SK-N-SH (cell line): ENCODE measurements around the gene SLC7A8.

Experiments used
- CHD2 ChIP-seq: fragments of 150-350 bp; IDR thresholded peaks from 2 replicates; pipeline ENCODE4 v1.6.1; 2018; ENCODE audit warnings: low read length; ENCODE audit not compliant: partially characterized antibody
- EP300 ChIP-seq, 2 experiments: IDR thresholded peaks; 2 replicates each; pipeline versions ENCODE4 v1.4.0 to v1.6.1; 2012; ENCODE audit warnings: borderline replicate concordance in 1 of 2, low read depth in 1 of 2, low read length in 1 of 2
- GABPA ChIP-seq: IDR thresholded peaks from 2 replicates; pipeline ENCODE4 v1.4.0; 2012; ENCODE audit warnings: low read depth, mild to moderate bottlenecking
- GATA2 ChIP-seq: sonication (generic); formaldehyde crosslinking; IDR thresholded peaks from 2 replicates; pipeline ENCODE4 v1.5.0; 2020; ENCODE audit warnings: mild to moderate bottlenecking, missing genetic modification reagents
- NFIC ChIP-seq: IDR thresholded peaks from 2 replicates; pipeline ENCODE4 v1.4.0; 2012; ENCODE audit warnings: borderline replicate concordance
- NRF1 ChIP-seq: IDR thresholded peaks from 2 replicates; pipeline ENCODE4 v1.6.1; 2012; ENCODE audit warnings: low read depth, mild to moderate bottlenecking, low read length
- RAD21 ChIP-seq: IDR thresholded peaks from 2 replicates; pipeline ENCODE4 v1.6.1; 2012; ENCODE audit warnings: mild to moderate bottlenecking, low read length
- RCOR1 ChIP-seq: fragments of 150-350 bp; IDR thresholded peaks from 2 replicates; pipeline ENCODE4 v1.6.1; 2017; ENCODE audit warnings: antibody characterized with exemption, low read length
- TAF1 ChIP-seq: IDR thresholded peaks from 2 replicates; pipeline ENCODE4 v1.6.1; 2012; ENCODE audit warnings: low read depth, mild to moderate bottlenecking, low read length, moderate library complexity, borderline replicate concordance
- USF2 ChIP-seq: fragments of 150-350 bp; IDR thresholded peaks from 2 replicates; pipeline ENCODE4 v1.6.1; 2017; ENCODE audit warnings: antibody characterized with exemption, low read length, low read depth, borderline replicate concordance
- YY1 ChIP-seq: IDR thresholded peaks from 2 replicates; pipeline ENCODE4 v1.4.0; 2012; ENCODE audit warnings: low read depth, mild to moderate bottlenecking
- TF ChIP-seq, protein P1 (sequence below): fragments of 200-600 bp; sonication (generic); IDR thresholded peaks from 2 replicates; pipeline ENCODE4 v1.6.1; 2017; ENCODE audit warnings: antibody characterized with exemption, mild to moderate bottlenecking, moderate library complexity

GRCh38 chr14:23137813-23138535 lies 45.5 kb downstream of the SLC7A8 start:
- TF ChIP-seq, protein P1, sequence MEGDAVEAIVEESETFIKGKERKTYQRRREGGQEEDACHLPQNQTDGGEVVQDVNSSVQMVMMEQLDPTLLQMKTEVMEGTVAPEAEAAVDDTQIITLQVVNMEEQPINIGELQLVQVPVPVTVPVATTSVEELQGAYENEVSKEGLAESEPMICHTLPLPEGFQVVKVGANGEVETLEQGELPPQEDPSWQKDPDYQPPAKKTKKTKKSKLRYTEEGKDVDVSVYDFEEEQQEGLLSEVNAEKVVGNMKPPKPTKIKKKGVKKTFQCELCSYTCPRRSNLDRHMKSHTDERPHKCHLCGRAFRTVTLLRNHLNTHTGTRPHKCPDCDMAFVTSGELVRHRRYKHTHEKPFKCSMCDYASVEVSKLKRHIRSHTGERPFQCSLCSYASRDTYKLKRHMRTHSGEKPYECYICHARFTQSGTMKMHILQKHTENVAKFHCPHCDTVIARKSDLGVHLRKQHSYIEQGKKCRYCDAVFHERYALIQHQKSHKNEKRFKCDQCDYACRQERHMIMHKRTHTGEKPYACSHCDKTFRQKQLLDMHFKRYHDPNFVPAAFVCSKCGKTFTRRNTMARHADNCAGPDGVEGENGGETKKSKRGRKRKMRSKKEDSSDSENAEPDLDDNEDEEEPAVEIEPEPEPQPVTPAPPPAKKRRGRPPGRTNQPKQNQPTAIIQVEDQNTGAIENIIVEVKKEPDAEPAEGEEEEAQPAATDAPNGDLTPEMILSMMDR = no peak
- TF ChIP-seq YY1 (no peak), NRF1 (no peak), NFIC (no peak), GABPA (no peak), RCOR1 (no peak), RAD21 (no peak), EP300 (IDR thresholded peaks at IDR 0.05; ENCODE audit: borderline replicate concordance in 1 of 2, low read depth in 1 of 2, low read length in 1 of 2) (no peak), CHD2 (no peak), TAF1 (no peak), USF2 (no peak), GATA2 (CRISPR knock-in tag) (no peak)
